Epidermal melanocyte (primary cell): ENCODE measurements around the gene NPAP1.
"Not testable (repeated sequence)": the region's sequence is repeated elsewhere in the genome, so short reads cannot be mapped to it uniquely, and the experiment has no call there.

Source experiments
- DNase-seq: peaks from one replicate; pipeline ENCODE4 v3.0.0; 2011; ENCODE audit warnings: low spot score; ENCODE audit not compliant: insufficient read length

NPAP1 gene

GRCh38 chr15:24675332-24676144, at the start of gene NPAP1:
TSS of gene NPAP1 (plus strand) at chr15:24675775. CDS start at chr15:24675868, 93 bp downstream.
- no peak for DNase-seq

GRCh38 chr15:24627443-24627842, 48.1 kb upstream of the NPAP1 start:
- DNase-seq: no peak

- DNase-seq: no peak
Observed at GRCh38 chr15:24633082-24633481, 42.5 kb upstream of the NPAP1 start.

- not testable (repeated sequence) for DNase-seq
Observed at GRCh38 chr15:24639412-24639811, 36.2 kb upstream of the NPAP1 start.

GRCh38 chr15:24645627-24646026, 29.9 kb upstream of the NPAP1 start:
- DNase-seq: no peak

GRCh38 chr15:24659622-24660021, 16.0 kb upstream of the NPAP1 start:
- DNase-seq: no peak

- DNase-seq: no peak
Observed at GRCh38 chr15:24662991-24663390, 12.6 kb upstream of the NPAP1 start.

GRCh38 chr15:24676431-24676830, 856 bp downstream of the NPAP1 start:
- DNase-seq: no peak

- no peak for DNase-seq
Observed at GRCh38 chr15:24678485-24678884, 2.9 kb downstream of the NPAP1 start.

- no peak for DNase-seq
Observed at GRCh38 chr15:24682002-24682401, 6.4 kb downstream of the NPAP1 start.

- DNase-seq: not testable (repeated sequence)
Observed at GRCh38 chr15:24682905-24683304, 7.3 kb downstream of the NPAP1 start.

- DNase-seq: no peak
Observed at GRCh38 chr15:24683736-24684135, 8.2 kb downstream of the NPAP1 start.

- no peak for DNase-seq
Observed at GRCh38 chr15:24684313-24684712, 8.7 kb downstream of the NPAP1 start.

GRCh38 chr15:24696201-24696600, 20.6 kb downstream of the NPAP1 start:
- DNase-seq: no peak

- DNase-seq: no peak
Observed at GRCh38 chr15:24696842-24697241, 21.3 kb downstream of the NPAP1 start.

GRCh38 chr15:24718289-24719082, 42.9 kb downstream of the NPAP1 start:
- DNase-seq: no peak

GRCh38 chr15:24729760-24730159, 54.2 kb downstream of the NPAP1 start:
- no peak for DNase-seq
